GM19099 (cell line): ENCODE measurements around the gene PLXNB3.

Experiments
- POLR2A ChIP-seq: IDR thresholded peaks from 3 replicates; pipeline ENCODE4 v1.6.1; 2011; ENCODE audit warnings: low read depth; ENCODE audit not compliant: insufficient read length; ENCODE audit errors: extremely low read depth

Gene PLXNB3

DNA sequence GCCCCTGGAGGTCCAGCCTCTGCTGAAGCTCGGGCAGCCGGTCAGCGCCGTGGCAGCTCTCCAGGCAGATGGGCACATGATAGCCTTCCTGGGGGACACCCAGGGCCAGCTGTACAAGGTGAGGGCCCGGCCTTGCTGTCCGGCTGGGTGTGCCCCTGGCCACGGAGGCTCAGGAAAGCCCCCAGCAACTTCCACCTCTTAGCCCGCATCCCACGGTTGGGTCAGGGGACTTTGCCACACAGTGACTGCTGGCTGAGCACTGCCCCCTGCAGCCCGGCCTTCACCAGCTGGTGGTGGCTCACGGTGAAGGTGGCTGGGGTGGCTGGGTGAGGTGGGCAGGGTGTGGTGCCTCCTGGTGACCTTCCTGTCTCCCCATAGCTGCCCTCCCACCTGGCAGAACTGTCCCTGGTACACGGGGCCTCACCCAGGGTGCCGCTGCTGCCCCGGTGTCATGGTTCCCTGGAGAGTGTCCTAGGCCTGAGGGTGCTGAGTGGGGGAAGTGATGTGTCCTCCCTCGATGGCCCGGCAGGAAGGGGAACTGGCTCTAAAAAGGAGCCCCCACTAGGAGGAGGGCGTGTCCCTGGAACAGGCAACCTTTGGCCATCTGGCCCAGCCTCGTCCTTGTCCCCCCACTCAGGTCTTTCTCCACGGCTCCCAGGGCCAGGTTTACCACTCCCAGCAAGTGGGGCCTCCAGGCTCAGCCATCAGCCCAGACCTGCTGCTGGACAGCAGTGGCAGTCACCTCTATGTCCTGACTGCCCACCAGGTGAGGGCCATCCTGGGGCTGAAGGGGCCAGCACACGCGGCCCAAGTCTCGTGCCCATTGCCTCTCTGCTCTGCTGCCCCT lies 4.5 kb downstream of the PLXNB3 start:
- TF ChIP-seq POLR2A, result no peak

GRCh38 chrX:153769158-153769864 lies 5.3 kb downstream of the PLXNB3 start:
- TF ChIP-seq POLR2A, result no peak

DNA sequence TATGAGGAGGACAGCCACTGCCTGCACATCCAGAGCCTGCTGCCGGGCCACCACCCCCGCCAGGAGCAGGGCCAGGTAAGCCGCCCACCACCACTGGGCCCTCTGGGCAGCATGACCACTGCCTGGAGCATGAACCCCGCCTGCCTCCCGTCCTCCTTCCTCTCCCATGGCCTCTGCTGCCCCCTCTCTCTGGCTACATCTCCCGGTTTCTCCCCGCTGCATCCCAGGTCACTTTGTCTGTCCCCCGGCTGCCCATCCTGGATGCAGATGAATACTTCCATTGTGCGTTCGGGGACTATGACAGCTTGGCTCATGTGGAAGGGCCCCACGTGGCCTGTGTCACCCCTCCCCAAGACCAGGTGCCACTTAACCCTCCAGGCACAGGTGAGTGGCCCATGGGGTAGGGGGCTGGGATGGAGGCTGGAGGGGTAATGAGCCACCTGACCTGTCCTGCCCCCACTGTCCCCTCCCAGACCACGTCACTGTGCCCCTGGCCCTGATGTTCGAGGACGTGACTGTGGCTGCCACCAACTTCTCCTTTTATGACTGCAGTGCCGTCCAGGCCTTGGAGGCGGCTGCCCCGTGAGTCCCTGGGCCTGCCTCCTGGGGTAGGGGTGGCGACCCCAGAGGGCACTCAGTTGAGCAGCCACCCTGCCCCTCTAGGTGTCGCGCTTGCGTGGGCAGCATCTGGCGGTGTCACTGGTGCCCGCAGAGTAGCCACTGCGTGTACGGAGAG lies 6.0 kb downstream of the PLXNB3 start:
- TF ChIP-seq POLR2A, result no peak

DNA sequence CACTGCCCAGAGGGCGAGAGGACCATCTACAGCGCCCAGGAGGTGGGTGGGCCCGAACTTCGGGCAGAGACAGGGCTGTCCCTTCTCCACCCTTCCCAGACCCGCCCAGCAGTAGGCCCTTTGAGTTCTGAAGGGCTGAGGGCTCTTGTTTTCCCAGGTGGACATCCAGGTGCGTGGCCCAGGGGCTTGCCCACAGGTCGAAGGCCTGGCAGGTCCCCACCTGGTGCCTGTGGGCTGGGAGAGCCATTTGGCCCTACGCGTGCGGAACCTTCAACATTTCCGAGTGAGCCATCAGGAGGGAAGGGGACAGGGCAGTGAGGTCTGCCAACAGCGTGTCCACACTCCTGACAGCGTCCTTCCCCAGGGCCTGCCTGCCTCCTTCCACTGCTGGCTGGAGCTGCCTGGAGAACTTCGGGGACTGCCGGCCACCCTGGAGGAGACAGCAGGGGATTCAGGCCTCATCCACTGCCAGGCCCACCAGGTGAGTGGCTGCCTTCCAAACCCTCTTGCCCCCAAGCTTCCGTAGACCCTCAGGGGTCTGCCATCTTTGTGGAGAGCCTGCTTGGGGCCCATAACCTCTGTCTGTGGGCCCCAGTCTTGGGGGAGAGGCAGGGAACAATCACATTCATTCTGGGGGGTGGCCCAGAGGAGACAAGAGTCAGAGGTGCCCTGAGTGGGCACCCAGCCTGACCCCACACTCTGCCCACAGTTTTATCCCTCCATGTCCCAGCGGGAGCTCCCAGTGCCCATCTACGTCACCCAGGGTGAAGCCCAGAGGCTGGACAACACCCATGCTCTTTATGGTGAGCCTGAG lies 6.8 kb downstream of the PLXNB3 start:
- TF ChIP-seq POLR2A, result no peak

DNA sequence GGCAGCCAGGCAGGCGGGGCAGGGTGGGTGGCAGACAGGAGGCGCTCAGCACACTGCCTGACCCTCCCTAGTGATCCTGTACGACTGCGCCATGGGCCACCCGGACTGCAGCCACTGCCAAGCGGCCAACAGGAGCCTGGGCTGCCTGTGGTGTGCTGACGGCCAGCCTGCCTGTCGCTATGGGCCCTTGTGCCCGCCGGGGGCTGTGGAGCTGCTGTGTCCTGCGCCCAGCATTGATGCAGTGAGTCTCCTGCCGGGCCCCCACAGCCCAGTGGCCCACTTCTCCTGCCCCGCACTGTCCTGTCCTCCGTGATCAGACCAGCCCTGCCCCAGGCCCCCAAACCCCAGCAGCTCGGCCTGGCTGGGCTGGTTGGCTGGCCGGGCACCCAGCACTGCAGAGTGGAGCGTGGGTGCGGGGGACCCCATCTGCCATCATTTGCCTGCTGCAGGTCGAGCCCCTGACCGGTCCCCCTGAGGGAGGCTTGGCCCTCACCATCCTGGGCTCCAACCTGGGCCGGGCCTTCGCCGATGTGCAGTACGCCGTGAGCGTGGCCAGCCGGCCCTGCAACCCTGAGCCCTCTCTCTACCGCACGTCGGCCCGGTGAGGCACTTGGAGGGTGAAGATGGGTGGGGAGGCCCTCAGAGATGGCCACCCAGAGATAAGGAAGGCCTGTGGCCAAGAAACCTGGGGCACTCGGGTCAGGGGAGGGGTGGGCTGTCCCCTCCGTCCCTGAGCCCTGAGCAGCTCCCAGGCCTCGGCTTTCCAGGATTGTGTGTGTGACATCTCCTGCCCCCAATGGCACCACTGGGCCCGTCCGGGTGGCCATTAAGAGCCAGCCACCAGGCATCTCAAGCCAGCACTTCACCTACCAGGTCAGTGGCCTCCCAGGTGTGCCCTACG lies 7.6 kb downstream of the PLXNB3 start:
- TF ChIP-seq POLR2A, result no peak

DNA sequence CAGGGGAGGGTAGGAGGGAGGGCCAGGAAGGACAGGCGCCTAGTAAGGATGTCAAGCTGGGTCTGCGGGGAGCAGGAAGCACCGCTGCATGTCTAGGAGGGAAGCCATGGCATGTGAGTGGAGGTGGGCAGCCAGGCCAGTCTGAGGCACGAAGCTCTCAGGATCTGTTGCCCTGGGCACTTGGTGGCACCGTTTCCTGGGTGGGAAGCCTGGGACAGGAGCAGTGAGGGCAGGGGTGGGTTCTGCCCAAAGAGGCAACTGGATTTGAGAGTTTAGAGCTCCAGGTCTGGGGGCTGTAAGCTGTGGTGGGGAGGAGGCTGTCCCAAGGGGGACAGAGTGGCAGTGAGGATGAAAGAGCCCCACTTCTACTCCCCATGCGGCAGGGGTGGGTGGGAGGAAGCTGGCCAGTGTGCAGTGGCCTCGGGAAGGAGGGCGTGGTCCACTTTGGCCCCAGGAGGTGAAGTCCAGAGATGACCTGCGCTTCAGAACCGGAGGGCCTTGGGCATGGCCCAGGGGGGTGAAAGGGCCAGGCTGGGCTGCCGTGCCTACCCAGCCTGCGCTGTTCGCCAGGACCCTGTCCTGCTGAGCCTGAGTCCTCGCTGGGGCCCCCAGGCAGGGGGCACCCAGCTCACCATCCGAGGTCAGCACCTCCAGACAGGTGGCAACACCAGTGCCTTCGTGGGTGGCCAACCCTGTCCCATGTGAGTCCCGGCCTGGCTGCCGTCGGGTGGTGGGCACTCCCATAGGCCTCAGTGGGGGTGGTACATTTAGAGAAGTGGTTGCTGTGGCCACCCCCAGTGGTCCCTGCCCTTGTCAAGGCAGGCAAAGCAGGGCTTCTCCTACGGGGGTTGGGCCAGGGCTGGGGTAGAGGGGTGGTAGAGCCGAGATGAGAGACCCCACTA lies 8.5 kb downstream of the PLXNB3 start:
- TF ChIP-seq POLR2A, result no peak

- no peak for TF ChIP-seq POLR2A
These were observed 9.2 kb downstream of the PLXNB3 start for GRCh38 chrX:153773218-153773611.

DNA sequence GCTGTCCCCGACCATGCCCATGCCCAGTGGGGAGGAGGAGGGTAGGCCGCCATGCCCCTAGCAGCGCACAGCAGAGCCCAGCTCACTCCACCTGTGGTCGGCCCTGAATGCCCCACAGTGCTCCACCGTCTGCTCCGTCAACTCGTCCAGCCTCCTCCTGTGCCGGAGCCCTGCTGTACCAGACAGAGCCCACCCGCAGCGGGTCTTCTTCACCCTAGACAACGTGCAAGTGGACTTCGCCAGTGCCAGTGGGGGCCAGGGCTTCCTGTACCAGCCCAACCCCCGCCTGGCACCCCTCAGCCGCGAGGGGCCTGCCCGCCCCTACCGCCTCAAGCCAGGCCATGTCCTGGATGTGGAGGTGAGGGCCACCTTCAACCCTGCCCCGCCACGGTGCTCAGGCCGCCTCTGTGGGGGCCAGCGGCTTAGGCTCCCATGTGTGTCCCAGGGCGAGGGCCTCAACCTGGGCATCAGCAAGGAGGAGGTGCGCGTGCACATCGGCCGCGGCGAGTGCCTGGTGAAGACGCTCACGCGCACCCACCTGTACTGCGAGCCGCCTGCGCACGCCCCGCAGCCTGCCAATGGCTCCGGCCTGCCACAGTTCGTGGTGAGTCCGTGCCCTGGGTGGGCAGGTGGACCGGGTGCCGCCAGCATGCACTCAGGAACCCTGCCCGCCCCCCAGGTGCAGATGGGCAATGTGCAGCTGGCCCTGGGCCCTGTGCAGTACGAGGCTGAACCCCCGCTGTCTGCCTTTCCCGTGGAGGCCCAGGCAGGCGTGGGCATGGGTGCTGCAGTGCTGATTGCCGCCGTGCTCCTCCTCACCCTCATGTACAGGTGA lies 9.9 kb downstream of the PLXNB3 start:
- no peak for TF ChIP-seq POLR2A

- no peak for TF ChIP-seq POLR2A
These were observed 10.7 kb downstream of the PLXNB3 start for GRCh38 chrX:153774576-153775292.

DNA sequence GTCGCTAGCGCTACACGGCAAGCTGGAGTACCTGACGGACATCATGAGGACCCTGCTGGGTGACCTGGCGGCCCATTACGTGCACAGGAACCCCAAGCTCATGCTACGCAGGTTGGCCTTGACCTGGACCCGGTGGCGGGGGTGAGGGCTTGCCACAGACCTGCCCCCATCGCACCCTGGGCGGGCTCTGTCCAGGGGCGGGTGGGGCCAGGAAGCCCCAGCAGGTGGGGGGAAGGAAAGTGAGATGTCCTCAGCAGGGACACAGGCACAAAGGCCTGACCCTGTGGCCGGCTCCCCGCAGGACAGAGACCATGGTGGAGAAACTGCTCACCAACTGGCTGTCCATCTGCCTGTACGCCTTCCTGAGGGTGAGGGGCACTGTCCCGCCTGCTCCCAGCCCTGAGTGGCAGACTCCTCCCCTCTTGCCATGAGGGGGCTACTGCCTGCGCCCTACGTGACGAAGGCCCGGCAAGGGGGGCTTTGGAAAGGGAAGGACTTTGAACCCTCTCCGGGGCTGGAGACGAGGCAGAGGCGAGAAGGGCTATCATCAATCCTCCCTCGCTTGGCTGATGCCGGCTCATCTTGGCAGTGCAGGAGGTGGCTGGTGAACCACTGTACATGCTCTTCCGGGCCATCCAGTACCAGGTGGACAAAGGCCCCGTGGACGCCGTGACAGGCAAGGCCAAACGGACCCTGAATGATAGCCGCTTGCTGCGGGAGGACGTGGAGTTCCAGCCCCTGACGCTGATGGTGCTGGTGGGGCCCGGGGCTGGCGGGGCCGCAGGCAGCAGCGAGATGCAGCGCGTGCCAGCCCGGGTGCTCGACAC lies 11.5 kb downstream of the PLXNB3 start:
- no peak for TF ChIP-seq POLR2A

GRCh38 chrX:153776120-153776599 lies 12.1 kb downstream of the PLXNB3 start:
- no peak for TF ChIP-seq POLR2A

- no peak for TF ChIP-seq POLR2A
These were observed 12.6 kb downstream of the PLXNB3 start for GRCh38 chrX:153776611-153777045.
